Measurements from ENCODE around the gene SPDL1.
"Not testable (repeated sequence)": the region's sequence is repeated elsewhere in the genome, so short reads cannot be mapped to it uniquely, and the experiment has no call there.

Gene SPDL1

GRCh38 chr5:169576181-169576598, 7.4 kb upstream of the SPDL1 start:
- no peak for ATAC-seq

DNA sequence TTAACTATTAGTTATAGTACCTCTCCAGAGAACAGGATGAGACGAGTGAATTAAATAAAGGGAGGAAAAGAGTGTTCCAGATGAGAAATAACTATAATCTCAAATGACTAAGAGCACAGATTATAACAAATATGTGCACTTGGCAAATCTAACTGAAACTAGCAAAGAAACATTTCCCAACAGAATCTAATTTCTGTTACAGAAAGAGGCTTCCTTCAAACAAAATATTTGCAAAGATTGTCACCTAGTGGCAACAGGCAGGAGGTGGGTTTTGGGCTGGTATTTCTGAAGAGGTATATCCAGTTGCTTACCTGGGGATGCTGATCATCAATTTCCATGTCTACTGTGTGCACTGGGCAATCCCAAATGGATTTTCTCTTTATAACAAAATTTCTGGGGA, 5.6 kb upstream of the SPDL1 start:
- ATAC-seq: no peak

DNA sequence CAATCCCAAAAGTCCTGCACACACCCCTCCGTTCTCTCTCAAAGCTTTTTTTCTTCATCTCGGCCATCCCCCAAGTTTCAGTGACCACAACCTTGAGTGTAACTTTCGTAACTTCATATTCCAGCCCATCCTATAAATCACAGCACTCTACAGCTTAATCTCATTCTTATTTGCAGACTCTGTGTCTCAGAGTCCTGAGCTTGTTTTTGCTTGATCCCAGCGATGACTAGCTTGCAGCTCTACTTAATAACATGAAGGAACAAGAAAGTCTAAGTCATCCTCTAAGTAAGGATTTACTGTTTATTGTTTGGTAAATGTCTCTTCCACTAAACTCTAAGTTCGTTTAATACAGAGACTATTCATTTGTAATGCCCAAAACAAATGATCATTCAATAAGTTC, 2.6 kb upstream of the SPDL1 start:
- no peak for ATAC-seq

DNA sequence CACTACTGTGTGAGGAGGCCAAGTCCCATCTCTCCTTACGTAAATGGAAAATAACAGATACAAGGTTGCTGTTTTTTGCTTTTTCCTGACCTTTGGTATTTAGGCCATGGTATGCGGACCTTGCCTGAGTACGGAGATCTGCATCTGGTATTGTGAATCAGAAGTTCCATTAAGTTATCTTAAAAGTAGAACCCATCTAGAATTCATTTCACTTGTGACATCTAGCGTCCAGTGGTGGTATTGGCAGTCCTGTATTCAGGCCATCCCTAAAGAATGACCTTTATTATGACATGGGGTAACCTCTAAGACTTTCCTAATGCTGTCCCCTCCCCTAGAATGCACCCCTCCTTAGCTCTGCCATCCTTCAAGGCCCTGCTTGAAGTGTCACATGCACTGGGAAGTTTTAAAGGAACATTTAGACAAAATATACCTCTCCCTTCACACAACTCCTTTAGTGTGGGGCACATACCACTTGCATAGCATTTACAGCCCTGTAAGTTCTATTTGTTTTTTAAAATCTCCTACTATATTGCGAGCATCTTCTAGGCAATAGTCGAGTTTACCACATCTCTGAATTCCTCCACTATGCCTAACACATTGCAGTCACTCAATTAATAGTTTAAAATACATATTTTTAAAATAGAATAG, 1.9 kb upstream of the SPDL1 start:
- peak; percentile 28 to 33 for ATAC-seq

DNA sequence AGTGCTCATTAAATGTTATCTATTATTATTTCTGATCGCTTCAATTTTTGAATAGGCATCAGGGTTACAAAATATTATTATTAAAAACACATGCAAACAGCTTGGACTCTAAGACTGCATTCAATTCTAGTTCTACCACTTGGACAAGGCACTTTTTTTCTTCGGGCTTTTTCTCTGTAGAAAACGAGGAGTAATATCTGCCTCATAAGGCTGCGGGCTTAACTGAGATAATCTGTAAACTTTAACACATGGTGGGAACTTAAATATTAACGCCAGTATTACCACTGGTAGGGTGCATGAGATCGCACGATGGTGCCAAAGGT, 511 bp upstream of the SPDL1 start:
- ATAC-seq: no peak

GRCh38 chr5:169584998-169585451, 1.5 kb downstream of the SPDL1 start:
- ATAC-seq: no peak

DNA sequence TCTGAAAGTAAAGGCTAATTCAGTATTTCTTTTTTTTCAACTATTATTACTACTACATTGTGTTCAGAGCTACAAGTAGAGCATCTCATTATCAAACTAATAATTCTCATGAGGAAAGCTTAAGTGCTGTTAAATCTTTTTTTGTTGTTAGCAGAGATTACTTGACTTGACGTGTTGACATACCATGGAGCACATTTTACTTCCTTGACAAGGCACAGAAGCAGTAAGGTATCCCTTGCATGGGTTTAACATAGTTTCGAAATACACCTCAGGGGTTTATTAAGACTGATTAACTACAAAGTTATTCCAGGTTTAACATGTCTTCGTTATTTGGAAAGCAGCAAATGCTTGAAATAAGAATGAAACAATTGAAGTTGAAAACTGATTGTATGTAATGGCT, 7.0 kb downstream of the SPDL1 start:
- peak in 1 of 2 donors; percentile 38 for ATAC-seq

DNA sequence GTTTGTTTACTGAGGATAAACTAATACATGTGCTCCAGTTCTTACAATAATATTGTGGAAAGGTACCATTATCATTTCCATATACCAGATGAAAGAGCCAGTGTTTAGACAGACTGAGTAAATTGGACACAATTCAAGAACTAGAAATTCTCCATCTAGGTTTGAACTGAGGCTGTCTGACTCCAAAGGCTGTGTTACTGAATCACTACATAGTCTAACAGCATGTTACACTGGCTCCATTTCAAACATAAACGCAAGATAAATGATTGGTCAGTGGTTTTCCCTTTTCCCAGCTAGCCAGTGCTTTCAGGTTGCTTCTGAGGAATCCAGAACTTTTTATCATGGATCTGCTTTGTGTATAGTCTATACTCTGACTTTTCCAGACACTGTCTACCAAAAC, 8.1 kb downstream of the SPDL1 start:
- no peak for ATAC-seq

- ATAC-seq: no peak
Observed at GRCh38 chr5:169592937-169593650, 9.5 kb downstream of the SPDL1 start.

DNA sequence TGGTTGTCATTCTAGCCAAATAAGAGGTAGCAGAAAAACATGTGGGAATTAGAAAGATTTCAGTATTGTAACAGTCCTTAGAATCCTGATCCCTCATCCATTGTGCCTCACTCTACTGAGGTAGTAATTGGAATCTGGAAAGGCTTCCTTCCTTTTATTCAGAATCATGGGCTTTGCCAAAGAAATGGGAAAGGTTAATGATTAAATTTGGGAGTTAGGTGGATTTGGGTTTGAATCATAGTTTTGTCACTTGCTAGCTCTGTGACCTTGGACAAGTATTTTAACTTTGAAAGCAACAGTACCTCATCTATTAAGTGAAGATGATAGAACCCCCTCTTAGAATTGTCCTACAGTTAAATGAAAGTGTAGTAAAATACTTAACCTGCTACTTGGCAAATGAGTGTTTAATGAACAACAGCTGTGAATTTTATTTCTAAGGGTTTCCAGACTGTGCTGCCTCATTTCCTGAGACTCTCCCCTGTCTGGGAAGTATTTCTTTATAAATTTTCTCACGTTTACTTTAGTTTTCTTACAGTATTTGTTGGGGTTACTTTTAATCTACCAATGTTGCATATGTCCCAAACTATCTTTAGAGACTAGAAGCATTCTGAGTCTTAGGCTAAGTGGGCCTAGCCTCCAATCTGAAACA, 11.7 kb downstream of the SPDL1 start:
- no peak for ATAC-seq

DNA sequence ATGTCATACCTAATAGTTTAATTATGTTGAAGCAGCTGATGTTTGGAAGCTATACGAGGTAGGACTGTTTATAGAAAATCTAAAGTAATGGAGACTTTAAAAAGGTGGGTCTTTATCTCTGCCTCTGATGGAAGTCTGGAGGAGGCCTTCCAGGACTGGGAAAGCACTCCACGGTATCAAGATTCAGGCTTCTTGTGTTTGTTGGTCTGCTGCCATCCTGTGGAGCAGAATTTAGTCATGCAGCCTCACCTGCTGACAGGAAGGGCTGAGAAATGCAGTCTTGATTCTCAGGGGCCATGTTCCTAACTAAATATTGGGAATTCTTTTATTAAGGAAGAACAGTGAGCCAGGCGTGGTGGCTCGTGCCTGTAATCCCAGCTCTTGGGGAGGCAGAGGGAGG, 15.9 kb downstream of the SPDL1 start:
- no peak for ATAC-seq

GRCh38 chr5:169602535-169602934, 19.0 kb downstream of the SPDL1 start:
- no peak for ATAC-seq

GRCh38 chr5:169606279-169606678, 22.7 kb downstream of the SPDL1 start:
- no peak for ATAC-seq

GRCh38 chr5:169607882-169608281, 24.3 kb downstream of the SPDL1 start:
- ATAC-seq: no peak

- no peak for ATAC-seq
Observed at GRCh38 chr5:169609716-169610115, 26.1 kb downstream of the SPDL1 start.

- ATAC-seq: no peak
Observed at GRCh38 chr5:169610606-169611005, 27.0 kb downstream of the SPDL1 start.

DNA sequence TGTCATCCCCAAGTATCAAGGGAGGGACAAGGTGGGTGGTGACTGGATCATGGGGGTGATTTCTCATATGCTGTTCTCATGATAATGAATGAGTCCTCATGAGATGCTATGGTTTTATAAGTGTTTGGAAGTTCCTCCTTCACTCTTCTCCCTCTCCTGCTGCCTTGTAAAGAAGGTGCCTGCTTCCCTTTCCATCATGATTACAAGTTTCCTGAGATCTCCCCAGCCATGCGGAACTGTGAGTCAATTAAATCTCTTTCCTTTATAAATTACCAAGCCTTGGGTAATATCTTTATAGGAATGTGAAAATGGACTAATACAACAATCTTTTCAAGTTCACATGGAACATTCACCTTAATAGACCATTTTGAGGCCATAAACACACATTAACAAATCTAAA, 32.0 kb downstream of the SPDL1 start:
- no peak for ATAC-seq

DNA sequence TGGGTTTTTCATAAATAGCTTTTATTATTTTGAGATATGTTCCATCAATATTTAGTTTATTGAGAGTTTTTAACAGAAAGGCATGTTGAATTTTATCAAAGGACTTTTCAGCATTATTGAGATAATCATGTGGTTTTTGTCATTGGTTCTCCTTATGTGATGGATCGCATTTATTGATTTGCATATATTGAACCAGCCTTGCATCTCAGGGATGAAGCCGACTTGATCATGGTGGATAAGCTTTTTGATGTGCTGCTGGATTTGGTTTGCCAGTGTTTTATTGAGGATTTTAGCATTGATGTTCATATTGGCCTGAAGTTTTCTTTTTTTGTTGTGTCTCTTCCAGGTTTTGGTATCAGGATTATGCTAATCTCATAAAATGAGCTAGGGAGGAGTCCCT, 40.7 kb downstream of the SPDL1 start:
- ATAC-seq: not testable (repeated sequence)

GRCh38 chr5:169626779-169627178, 43.2 kb downstream of the SPDL1 start:
- no peak for ATAC-seq

DNA sequence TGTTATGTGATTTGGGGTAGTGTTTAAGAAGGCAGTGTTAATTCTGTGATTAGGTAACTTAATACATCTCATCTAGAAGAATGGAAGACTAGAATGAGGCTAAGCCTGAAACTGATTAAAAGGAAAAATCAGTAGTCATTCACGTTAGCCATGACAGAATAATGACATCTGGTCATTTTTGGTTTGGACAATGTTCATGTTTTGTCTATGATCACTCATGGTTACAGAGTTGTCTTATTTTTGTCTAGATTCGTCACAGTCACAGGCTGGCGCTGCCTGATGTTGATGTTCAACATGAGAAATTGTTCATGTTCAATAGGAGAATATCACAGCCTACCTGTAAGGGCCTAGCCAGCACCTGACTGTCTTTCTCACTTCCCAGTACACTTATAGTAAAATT, 44.0 kb downstream of the SPDL1 start:
- no peak for ATAC-seq

GRCh38 chr5:169628892-169629291, 45.3 kb downstream of the SPDL1 start:
- ATAC-seq: no peak

DNA sequence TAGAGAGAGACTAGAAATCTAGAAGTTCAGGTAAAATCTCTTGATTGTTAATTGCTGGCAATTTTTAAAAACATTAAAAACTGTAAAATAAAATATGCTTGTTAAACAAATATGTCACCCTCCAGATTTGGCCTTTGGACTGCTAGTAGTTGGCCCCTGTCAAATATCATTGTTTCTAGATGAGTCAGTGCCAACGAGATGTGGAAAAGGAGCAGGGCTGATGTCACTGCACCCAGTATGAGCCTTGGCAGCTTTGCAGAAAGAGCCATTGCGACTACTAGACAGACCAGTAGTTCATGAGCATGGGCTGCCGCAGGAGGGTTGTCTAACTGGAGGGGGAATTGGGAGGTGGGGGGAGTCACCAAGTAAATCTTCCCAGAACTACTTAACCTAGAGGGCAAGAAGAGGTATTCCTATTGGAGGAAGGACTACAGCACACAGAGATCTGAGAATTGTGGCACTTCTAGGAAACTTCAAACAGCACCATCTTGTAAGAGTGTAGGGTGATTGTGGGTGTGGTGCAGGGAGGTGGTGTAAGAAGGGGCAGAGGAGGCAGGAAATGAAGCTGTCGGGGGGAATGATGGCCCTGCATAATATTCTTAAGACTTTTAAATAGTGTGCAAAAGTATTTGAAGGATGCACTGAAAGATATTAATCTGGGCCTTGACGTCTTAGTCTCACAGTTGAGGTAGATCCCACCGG, 46.4 kb downstream of the SPDL1 start:
- no peak for ATAC-seq

DNA sequence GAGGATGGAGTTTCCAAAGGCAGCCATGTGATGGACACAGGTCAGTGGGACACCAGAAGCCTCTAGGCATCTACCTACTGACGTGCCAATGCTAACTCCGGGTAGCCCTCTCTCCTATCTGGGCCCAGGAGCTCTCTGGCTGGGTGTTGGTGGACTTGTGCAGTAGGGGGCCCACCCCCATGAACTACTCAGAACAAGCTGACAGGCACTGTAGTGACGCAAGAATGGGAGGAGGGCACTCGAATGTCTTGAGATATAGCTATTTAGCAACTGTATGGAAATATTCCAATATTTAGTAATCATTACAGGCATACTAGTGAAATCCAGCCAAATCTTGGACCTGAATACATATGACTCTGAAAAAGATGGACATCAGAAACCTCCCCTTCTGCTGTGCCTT, 47.8 kb downstream of the SPDL1 start:
- no peak for ATAC-seq

DNA sequence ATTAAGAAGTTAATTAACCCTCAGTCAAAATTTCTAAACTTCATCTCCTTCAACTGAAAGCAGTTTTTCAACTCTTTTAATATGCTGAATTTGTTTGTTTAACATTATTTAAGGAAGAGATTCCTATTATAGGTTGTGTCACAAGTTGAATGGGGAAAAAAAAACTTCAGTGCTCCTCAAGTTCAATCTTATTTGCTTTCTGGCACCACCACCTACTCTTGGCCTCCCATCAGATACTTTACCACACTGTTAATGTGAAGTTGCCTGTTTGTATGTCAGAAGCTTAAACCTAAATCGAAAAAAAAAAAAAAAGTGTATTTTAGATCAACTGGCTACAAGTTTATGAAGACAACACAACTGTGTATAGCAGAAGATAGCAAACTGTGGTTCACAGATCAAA, 49.4 kb downstream of the SPDL1 start:
- no peak for ATAC-seq
